ENCODE data around the gene NACA2. TPM values are rescaled to one million over a fixed set of nuclear protein-coding genes. Genes with fewer than 3 reads are reported as not detected.

NACA2 gene
- total RNA-seq, 6 experiments from 2014 or later, result not detected

DNA sequence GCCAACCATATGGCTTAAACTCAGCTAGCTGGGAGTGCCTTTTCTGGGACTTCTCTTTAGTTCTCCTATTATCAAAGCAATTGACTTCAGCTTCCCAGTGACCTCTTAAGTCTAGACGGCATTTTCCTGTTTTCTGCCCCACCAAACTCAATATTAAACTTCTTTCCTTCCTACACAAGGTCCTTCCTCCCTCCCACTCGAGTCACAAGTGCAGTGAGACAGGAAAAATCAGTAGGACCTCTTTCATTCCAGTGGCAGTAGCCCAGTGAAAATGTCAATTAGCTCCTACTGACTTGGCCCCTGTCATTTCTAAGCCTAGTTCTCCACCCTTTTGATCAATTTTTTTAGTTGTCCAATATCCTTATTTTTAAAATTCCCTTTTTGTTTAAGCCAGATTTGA, 9.6 kb upstream of the NACA2 start:
- Mint-ChIP-seq H3K36me3 (ENCODE audit: low read depth) (no peaks in the 10 kb centered on the region), H3K4me3 (no peak overlapping the region), H3K27me3 (ENCODE audit: insufficient read depth) (peaks cover 6% of the 10 kb centered on the region), H3K4me1 (ENCODE audit: low read depth) (no peaks in the 10 kb centered on the region), H3K9me3 (no peaks in the 10 kb centered on the region), H3K27ac (no peak overlapping the region)
- DNase-seq, result no peak
- TF ChIP-seq, protein P1, sequence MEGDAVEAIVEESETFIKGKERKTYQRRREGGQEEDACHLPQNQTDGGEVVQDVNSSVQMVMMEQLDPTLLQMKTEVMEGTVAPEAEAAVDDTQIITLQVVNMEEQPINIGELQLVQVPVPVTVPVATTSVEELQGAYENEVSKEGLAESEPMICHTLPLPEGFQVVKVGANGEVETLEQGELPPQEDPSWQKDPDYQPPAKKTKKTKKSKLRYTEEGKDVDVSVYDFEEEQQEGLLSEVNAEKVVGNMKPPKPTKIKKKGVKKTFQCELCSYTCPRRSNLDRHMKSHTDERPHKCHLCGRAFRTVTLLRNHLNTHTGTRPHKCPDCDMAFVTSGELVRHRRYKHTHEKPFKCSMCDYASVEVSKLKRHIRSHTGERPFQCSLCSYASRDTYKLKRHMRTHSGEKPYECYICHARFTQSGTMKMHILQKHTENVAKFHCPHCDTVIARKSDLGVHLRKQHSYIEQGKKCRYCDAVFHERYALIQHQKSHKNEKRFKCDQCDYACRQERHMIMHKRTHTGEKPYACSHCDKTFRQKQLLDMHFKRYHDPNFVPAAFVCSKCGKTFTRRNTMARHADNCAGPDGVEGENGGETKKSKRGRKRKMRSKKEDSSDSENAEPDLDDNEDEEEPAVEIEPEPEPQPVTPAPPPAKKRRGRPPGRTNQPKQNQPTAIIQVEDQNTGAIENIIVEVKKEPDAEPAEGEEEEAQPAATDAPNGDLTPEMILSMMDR (IDR thresholded peaks at IDR 0.05), result no peak

DNA sequence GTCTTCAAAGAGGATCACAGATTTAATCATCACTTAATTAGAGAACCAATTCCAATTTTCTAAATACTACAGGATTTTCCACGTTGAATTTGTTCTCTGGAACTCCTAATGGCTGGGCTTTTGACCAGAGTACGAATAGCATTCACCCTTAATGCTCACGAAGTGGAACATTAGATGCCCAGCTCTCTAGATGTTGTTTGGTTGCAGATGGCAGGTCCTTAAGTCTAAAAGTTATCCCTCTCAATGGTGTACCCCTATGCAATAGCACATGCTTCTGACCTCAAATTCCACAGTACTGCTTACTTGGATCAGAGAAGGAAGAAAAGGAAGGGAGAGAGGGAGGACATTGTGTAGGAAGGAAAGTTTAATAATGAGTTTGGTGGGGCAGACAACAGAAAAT, 8.6 kb upstream of the NACA2 start:
- H3K36me3 Mint-ChIP-seq (ENCODE audit: low read depth), result no peaks in the 10 kb centered on the region
- no peak for DNase-seq
- H3K27me3 Mint-ChIP-seq (ENCODE audit: insufficient read depth), result peaks cover 6% of the 10 kb centered on the region
- TF ChIP-seq, protein P1 (IDR thresholded peaks at IDR 0.05), result no peak
- H3K4me3 Mint-ChIP-seq, result no peak overlapping the region
- H3K27ac Mint-ChIP-seq, result no peak overlapping the region
- no peaks in the 10 kb centered on the region for H3K9me3 Mint-ChIP-seq
- H3K4me1 Mint-ChIP-seq (ENCODE audit: low read depth), result no peaks in the 10 kb centered on the region

DNA sequence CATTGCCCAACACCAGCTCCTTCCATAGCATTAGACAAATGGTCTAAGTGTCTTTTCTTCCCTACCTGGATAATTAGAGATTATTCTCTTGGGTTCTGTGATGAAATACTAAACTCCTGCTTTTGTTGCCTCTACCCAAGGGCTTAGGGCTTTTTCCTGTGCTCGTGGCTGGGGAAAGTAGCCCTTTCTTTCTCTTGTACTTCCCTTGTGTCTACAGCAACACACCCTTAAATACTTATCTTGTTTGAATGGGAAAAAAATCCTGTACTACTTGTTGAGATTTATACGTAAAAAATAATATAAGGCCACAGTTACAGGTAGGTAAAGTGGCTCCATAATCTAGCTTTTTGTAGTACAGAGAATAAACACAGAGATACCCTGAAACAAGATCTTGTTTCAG, 7.0 kb upstream of the NACA2 start:
- Mint-ChIP-seq H3K4me1 (ENCODE audit: low read depth) (no peaks in the 10 kb centered on the region), H3K27me3 (ENCODE audit: insufficient read depth) (peaks cover 5% of the 10 kb centered on the region), H3K36me3 (ENCODE audit: low read depth) (no peaks in the 10 kb centered on the region), H3K4me3 (no peak overlapping the region), H3K27ac (no peak overlapping the region), H3K9me3 (no peaks in the 10 kb centered on the region)
- TF ChIP-seq, protein P1 (IDR thresholded peaks at IDR 0.05), result no peak
- DNase-seq, result no peak

GRCh38 chr17:61597607-61598006, 6.6 kb upstream of the NACA2 start:
- Mint-ChIP-seq H3K36me3 (ENCODE audit: low read depth) (no peaks in the 10 kb centered on the region), H3K4me3 (no peak overlapping the region), H3K9me3 (no peaks in the 10 kb centered on the region), H3K27me3 (ENCODE audit: insufficient read depth) (peaks cover 5% of the 10 kb centered on the region), H3K27ac (no peak overlapping the region), H3K4me1 (ENCODE audit: low read depth) (no peaks in the 10 kb centered on the region)
- TF ChIP-seq, protein P1 (IDR thresholded peaks at IDR 0.05), result no peak
- no peak for DNase-seq

DNA sequence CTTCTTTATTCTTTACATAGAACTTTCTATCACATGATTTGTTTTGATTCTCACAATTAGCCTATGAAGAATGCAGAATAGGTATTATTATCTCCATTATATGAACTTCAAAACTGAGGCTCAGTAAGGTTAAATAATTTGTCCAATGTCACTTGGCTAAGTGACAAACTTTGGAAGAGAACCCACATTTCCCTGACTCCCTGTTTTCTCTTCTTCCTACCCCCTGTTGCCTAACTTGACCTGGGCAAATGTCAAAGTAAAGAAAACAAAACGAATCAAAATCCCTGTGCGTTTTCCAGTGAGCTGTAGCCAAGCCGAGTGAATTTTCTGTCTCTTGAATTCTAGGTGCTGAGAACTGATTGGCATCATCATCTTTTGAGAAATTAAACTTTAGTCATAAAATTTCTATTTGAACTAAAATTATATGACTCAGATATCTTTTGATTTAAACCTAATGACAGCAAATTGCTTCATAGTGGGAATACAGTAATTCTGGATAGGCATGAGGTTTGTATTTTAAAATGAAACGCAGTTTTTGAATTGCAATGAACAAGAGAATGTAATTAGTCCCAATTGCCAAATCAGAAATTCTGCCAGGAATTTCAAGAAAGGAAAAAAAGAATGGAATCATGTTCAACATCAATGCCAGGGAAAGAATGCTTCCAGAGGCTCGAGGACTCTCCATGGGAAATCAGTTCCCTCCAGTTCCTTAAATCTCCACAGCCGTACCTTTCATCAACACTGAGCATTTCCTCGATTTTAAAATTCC, 4.6 kb upstream of the NACA2 start:
- no peaks in the 10 kb centered on the region for H3K4me1 Mint-ChIP-seq (ENCODE audit: low read depth)
- H3K36me3 Mint-ChIP-seq (ENCODE audit: low read depth), result no peaks in the 10 kb centered on the region
- peaks cover 2% of the 10 kb centered on the region for H3K27me3 Mint-ChIP-seq (ENCODE audit: insufficient read depth)
- DNase-seq, result no peak
- no peak overlapping the region for H3K27ac Mint-ChIP-seq
- H3K9me3 Mint-ChIP-seq, result no peaks in the 10 kb centered on the region
- no peak overlapping the region for H3K4me3 Mint-ChIP-seq
- TF ChIP-seq, protein P1 (IDR thresholded peaks at IDR 0.05), result no peak

Data from HFFc6 (cell line).